22Rv1 (cell line): ENCODE data around the gene KIRREL2.

Source experiments
- CTCF ChIP-seq: fragments of 450-650 bp; IDR thresholded peaks from 2 replicates; pipeline ENCODE4 v1.5.1; 2017; ENCODE audit warnings: mild to moderate bottlenecking
- ZFX ChIP-seq: fragments of 450-650 bp; IDR thresholded peaks from 2 replicates; pipeline ENCODE4 v1.6.1; 2017; ENCODE audit warnings: antibody characterized with exemption, borderline replicate concordance

GRCh38 chr19:35847911-35848310 lies 8.8 kb upstream of the KIRREL2 start:
- TF ChIP-seq CTCF: no peak
- no peak for TF ChIP-seq ZFX
